Neuronal stem cell (in vitro differentiated cells): Measurements from ENCODE around the gene SNRPB.
"Not testable (repeated sequence)": the region's sequence is repeated elsewhere in the genome, so short reads cannot be mapped to it uniquely, and the experiment has no call there.

Experiments used
- DNase-seq: peaks from one replicate; pipeline ENCODE4 v3.0.0-alpha.2; 2013; ENCODE audit warnings: low spot score
- H2AFZ ChIP-seq: one replicate; pipeline ENCODE4 v1.6.1; 2013; ENCODE audit warnings: mild to moderate bottlenecking, low read length, inconsistent platforms
- H2AK5ac ChIP-seq: 2 replicates; pipeline ENCODE4 v1.6.1; 2013; ENCODE audit warnings: low read depth, mild to moderate bottlenecking, inconsistent platforms, low read length, moderate library complexity, mixed read lengths
- H2BK120ac ChIP-seq: 2 replicates; pipeline ENCODE4 v1.6.1; 2013; ENCODE audit warnings: low read depth, mild to moderate bottlenecking, inconsistent platforms, low read length, moderate library complexity, mixed read lengths
- H2BK12ac ChIP-seq: one replicate; pipeline ENCODE4 v1.6.1; 2013; ENCODE audit warnings: low read length, inconsistent platforms
- H2BK15ac ChIP-seq: 2 replicates; pipeline ENCODE4 v1.6.1; 2013; ENCODE audit warnings: mild to moderate bottlenecking, low read length, inconsistent platforms, mixed read lengths
- H2BK5ac ChIP-seq: one replicate; pipeline ENCODE4 v1.6.1; 2013; ENCODE audit warnings: inconsistent platforms, mild to moderate bottlenecking, low read length, moderate library complexity
- H3K14ac ChIP-seq: one replicate; pipeline ENCODE4 v1.6.1; 2013; ENCODE audit warnings: low read length, inconsistent platforms
- H3K18ac ChIP-seq: 2 replicates; pipeline ENCODE4 v1.6.1; 2013; ENCODE audit warnings: low read length, inconsistent platforms
- H3K23ac ChIP-seq: 2 replicates; pipeline ENCODE4 v1.6.1; 2013; ENCODE audit warnings: low read depth, mild to moderate bottlenecking, mixed read lengths, low read length, inconsistent platforms; ENCODE audit not compliant: poor library complexity
- H3K27ac ChIP-seq: replicated peaks from 3 replicates; pipeline ENCODE4 v1.5.1; 2013; ENCODE audit warnings: low read length, inconsistent platforms
- H3K27me3 ChIP-seq, 3 experiments: 2 replicates each; pipeline ENCODE4 v1.6.1; 2013; ENCODE audit warnings: low read length in 3 of 3, mild to moderate bottlenecking in 2 of 3, inconsistent platforms in 1 of 3, low read depth in 1 of 3, mixed read lengths in 1 of 3, moderate library complexity in 1 of 3; ENCODE audit not compliant: control insufficient read depth in 3 of 3, insufficient read depth in 3 of 3
- H3K36me3 ChIP-seq, 2 donors: replicated peaks in 1 of 2; 2 replicates each; pipeline ENCODE4 v1.6.1; 2013; ENCODE audit warnings: low read length in 2 of 2; ENCODE audit not compliant: control insufficient read depth in 2 of 2, insufficient read depth in 2 of 2
- H3K4ac ChIP-seq: 2 replicates; pipeline ENCODE4 v1.6.1; 2013; ENCODE audit warnings: inconsistent platforms, mild to moderate bottlenecking, low read length, moderate library complexity
- H3K4me1 ChIP-seq, 2 donors: 1 replicate in 1 of 2; 2 replicates in 1 of 2; pipeline ENCODE4 v1.6.1; 2013; ENCODE audit warnings: low read length in 2 of 2, low read depth in 1 of 2; ENCODE audit not compliant: control insufficient read depth in 2 of 2, insufficient read depth in 1 of 2
- H3K4me2 ChIP-seq: one replicate; pipeline ENCODE4 v1.6.1; 2013; ENCODE audit warnings: mild to moderate bottlenecking, low read length, inconsistent platforms; ENCODE audit not compliant: insufficient read depth, poor library complexity, severe bottlenecking
- H3K4me3 ChIP-seq, 2 donors: 2 replicates each; pipeline ENCODE4 v1.5.1; 2013; ENCODE audit warnings: low read length in 2 of 2, mild to moderate bottlenecking in 2 of 2, inconsistent platforms in 1 of 2, moderate library complexity in 1 of 2
- H3K79me1 ChIP-seq: one replicate; pipeline ENCODE4 v1.6.1; 2013; ENCODE audit warnings: low read depth, mild to moderate bottlenecking, inconsistent platforms, low read length, moderate library complexity
- H3K9ac ChIP-seq: one replicate; pipeline ENCODE4 v1.6.1; 2013; ENCODE audit warnings: mild to moderate bottlenecking, low read depth, low read length, inconsistent platforms; ENCODE audit not compliant: poor library complexity
- H3K9me3 ChIP-seq, 2 donors: replicated peaks in 1 of 2; 2 replicates each; pipeline versions ENCODE3 to v1.6.1; 2013; ENCODE audit warnings: low read length in 2 of 2, mild to moderate bottlenecking in 2 of 2, inconsistent platforms in 1 of 2, low read depth in 1 of 2, mixed read lengths in 1 of 2, moderate library complexity in 1 of 2; ENCODE audit not compliant: control insufficient read depth in 2 of 2, insufficient read depth in 1 of 2
- H4K8ac ChIP-seq: one replicate; pipeline ENCODE4 v1.6.1; 2013; ENCODE audit warnings: low read depth, mild to moderate bottlenecking, inconsistent platforms, low read length, moderate library complexity
- H4K91ac ChIP-seq: one replicate; pipeline ENCODE4 v1.6.1; 2013; ENCODE audit warnings: low read length, low read depth, mild to moderate bottlenecking, inconsistent platforms; ENCODE audit not compliant: poor library complexity
- WGBS, 2 donors: extraction: QIAGEN DNeasy Blood & Tissue Kit; methylation state at CpG; one replicate each; pipeline ENCODE4 v1.1.7; 2013; ENCODE audit warnings: missing lambda C conversion rate in 2 of 2, mixed read lengths in 1 of 2; ENCODE audit not compliant: insufficient read length in 2 of 2, insufficient replicate concordance in 1 of 2; ENCODE audit errors: extremely low coverage in 2 of 2; 5-methylcytosine and 5-hydroxymethylcytosine counted together

Gene SNRPB

GRCh38 chr20:2504803-2505202, 34.2 kb upstream of the SNRPB start:
- H3K36me3 ChIP-seq, result peaks cover 2 to 10% of the 10 kb centered on the region in 2 donors
- H4K8ac ChIP-seq, H2BK12ac ChIP-seq, H2BK5ac ChIP-seq, H3K4me2 ChIP-seq, H2BK15ac ChIP-seq, H3K23ac ChIP-seq, H3K18ac ChIP-seq, H3K14ac ChIP-seq, H3K9me3 ChIP-seq, H2AFZ ChIP-seq, H3K79me1 ChIP-seq, H2BK120ac ChIP-seq, DNase-seq, H3K27me3 ChIP-seq, H3K9ac ChIP-seq, H3K4me1 ChIP-seq, H3K4me3 ChIP-seq, H4K91ac ChIP-seq, H3K27ac ChIP-seq, H3K4ac ChIP-seq, H2AK5ac ChIP-seq: not testable (repeated sequence)
- no CpG with 5 or more reads among the region's 2 CpGs for WGBS, 2 donors

- not testable (repeated sequence) for DNase-seq, H3K14ac ChIP-seq, H3K9ac ChIP-seq, H3K79me1 ChIP-seq, H3K4me1 ChIP-seq, H3K18ac ChIP-seq, H3K9me3 ChIP-seq, H3K27ac ChIP-seq, H2BK120ac ChIP-seq, H3K23ac ChIP-seq, H2AFZ ChIP-seq, H2BK15ac ChIP-seq, H2BK12ac ChIP-seq, H3K27me3 ChIP-seq, H3K4ac ChIP-seq, H3K4me3 ChIP-seq, H2BK5ac ChIP-seq, H3K4me2 ChIP-seq, H4K91ac ChIP-seq, H2AK5ac ChIP-seq, H4K8ac ChIP-seq
- WGBS, 2 donors, result no CpG with 5 or more reads among the region's 2 CpGs
- H3K36me3 ChIP-seq, result peaks cover 3 to 26% of the 10 kb centered on the region in 2 donors
Measured at GRCh38 chr20:2502808-2503384, 32.3 kb upstream of the SNRPB start.

- no CpG with 5 or more reads among the region's 4 CpGs for WGBS, 2 donors
- no peak overlapping the region for H3K4me3 ChIP-seq
- no peak overlapping the region for H3K14ac ChIP-seq
- no peak overlapping the region for H3K18ac ChIP-seq
- H3K27me3 ChIP-seq, result no peaks in the 10 kb centered on the region
- no peak overlapping the region for H2BK120ac ChIP-seq
- H3K9me3 ChIP-seq, result peaks cover 0 to 2% of the 10 kb centered on the region in 2 donors
- H3K23ac ChIP-seq, result no peak overlapping the region
- no peak overlapping the region for H2BK5ac ChIP-seq
- no peak overlapping the region for H3K4me2 ChIP-seq
- H3K36me3 ChIP-seq, result peaks cover 22 to 84% of the 10 kb centered on the region in 2 donors
- H3K4me1 ChIP-seq, result no peaks in the 10 kb centered on the region
- no peaks in the 10 kb centered on the region for H3K79me1 ChIP-seq
- H3K4ac ChIP-seq, result no peak overlapping the region
- H2BK15ac ChIP-seq, result no peak overlapping the region
- H4K8ac ChIP-seq, result no peak overlapping the region
- H2AFZ ChIP-seq, result no peak overlapping the region
- DNase-seq, result no peak
- H2BK12ac ChIP-seq, result no peak overlapping the region
- no peak overlapping the region for H2AK5ac ChIP-seq
- no peak overlapping the region for H3K9ac ChIP-seq
- H3K27ac ChIP-seq, result no peak overlapping the region
- no peak overlapping the region for H4K91ac ChIP-seq
Measured at GRCh38 chr20:2485661-2486060, 15.1 kb upstream of the SNRPB start.

GRCh38 chr20:2485080-2485479, 14.5 kb upstream of the SNRPB start:
- Histone ChIP-seq H2AK5ac (no peak overlapping the region), H3K79me1 (no peaks in the 10 kb centered on the region), H2BK5ac (no peak overlapping the region), H3K14ac (no peak overlapping the region), H3K4ac (no peak overlapping the region), H2BK15ac (no peak overlapping the region), H3K36me3 (peaks cover 22 to 85% of the 10 kb centered on the region in 2 donors), H3K23ac (no peak overlapping the region), H3K18ac (no peak overlapping the region), H4K91ac (no peak overlapping the region), H3K9me3 (peaks cover 0 to 2% of the 10 kb centered on the region in 2 donors), H3K27me3 (no peaks in the 10 kb centered on the region), H3K27ac (no peak overlapping the region), H2BK120ac (no peak overlapping the region), H3K4me3 (no peak overlapping the region), H4K8ac (no peak overlapping the region), H2AFZ (no peak overlapping the region), H3K4me1 (no peaks in the 10 kb centered on the region), H3K4me2 (no peak overlapping the region), H2BK12ac (no peak overlapping the region), H3K9ac (no peak overlapping the region)
- WGBS, 2 donors, result no CpG with 5 or more reads among the region's 2 CpGs
- no peak for DNase-seq
